Heart left ventricle (tissue), 16 donors: ENCODE results near the gene COQ8A. TPM values are rescaled to one million over a fixed set of nuclear protein-coding genes. Genes with fewer than 3 reads are reported as not detected.

ENCODE experiments used
- ATAC-seq, 4 donors: fragments of 200-7000 bp; cut with Tn5 transposase; one replicate each; pipeline ENCODE4 v1.9.1; 2020 to 2022; ENCODE audit warnings: moderate library complexity in 4 of 4, mild to moderate bottlenecking in 3 of 4, moderate number of reproducible peaks in 1 of 4
- DNase-seq, 5 donors: peaks; one replicate each; pipeline ENCODE4 v3.0.0-alpha.2; 2020
- H3K27ac ChIP-seq, 12 donors: fragments of 200-600 bp; sonication (generic) in 4 of 12; one replicate each; pipeline versions ENCODE4 v1.5.0 to v1.8.0; 2016 to 2022; ENCODE audit warnings: mild to moderate bottlenecking in 2 of 12
- H3K27me3 ChIP-seq, 9 donors: fragments of 200-600 bp; sonication (generic) in 2 of 9; one replicate each; pipeline versions ENCODE4 v1.5.1 to v1.8.0; 2016 to 2022; ENCODE audit warnings: mild to moderate bottlenecking in 3 of 9
- H3K36me3 ChIP-seq, 9 donors: fragments of 200-600 bp; sonication (generic) in 2 of 9; one replicate each; pipeline versions ENCODE4 v1.5.0 to v1.8.0; 2018 to 2022; ENCODE audit warnings: mild to moderate bottlenecking in 2 of 9
- H3K4me1 ChIP-seq, 12 donors: fragments of 200-600 bp; sonication (generic) in 4 of 12; one replicate each; pipeline versions ENCODE4 v1.5.0 to v1.8.0; 2016 to 2022; ENCODE audit warnings: mild to moderate bottlenecking in 3 of 12
- H3K4me3 ChIP-seq, 12 donors: fragments of 200-600 bp; sonication (generic) in 4 of 12; one replicate each; pipeline versions ENCODE4 v1.5.0 to v1.8.0; 2017 to 2022; ENCODE audit warnings: mild to moderate bottlenecking in 9 of 12, moderate library complexity in 4 of 12
- H3K9me3 ChIP-seq, 12 donors: fragments of 200-600 bp; sonication (generic) in 4 of 12; one replicate each; pipeline versions ENCODE4 v1.5.0 to v1.8.0; 2016 to 2022; ENCODE audit warnings: mild to moderate bottlenecking in 1 of 12
- POLR2A ChIP-seq, 2 donors: fragments of 450-650 bp; IDR thresholded peaks; one replicate each; pipeline ENCODE4 v1.6.1; 2017; ENCODE audit warnings: antibody characterized with exemption in 2 of 2, mild to moderate bottlenecking in 2 of 2, moderate library complexity in 2 of 2
- WGBS, 4 donors: extraction: QIAGEN DNeasy Blood & Tissue Kit in 2 of 4; methylation state at CpG; one replicate each; pipeline versions ENCODE4 v1.1.5 to v1.1.7; 2013 to 2018; 5-methylcytosine and 5-hydroxymethylcytosine counted together
- intact Hi-C, 10 donors: fragments of 100-400 bp; cut with DNase I; formaldehyde crosslinking; loops; one replicate each; pipeline versions ENCODE4 v1.11.1 to v1.14.2; 2022
- polyA plus RNA-seq, 2 donors: library from polyadenylated mRNA; stranded (reverse); fragments of 200-250 nt; gene quantifications; one replicate each; pipeline ENCODE4 v1.2.3, GENCODE V29; 2013
- total RNA-seq, 9 donors: library from RNA; depleted of rRNA in 2 of 9; stranded (reverse); fragments of >200 nt in 2 of 9; fragmentation: NEBNext Ultra II Directional in 3 of 9; extraction: Animal tissue kit (Norgen Biotek cat#: 25700) in 3 of 9; gene quantifications; one replicate each; pipeline versions ENCODE4 v1.1.0 to v1.2.4, GENCODE V29; 2016 to 2023
- TF ChIP-seq, protein P1 (sequence below), 12 donors: fragments of 200-600 bp; sonication (generic) in 4 of 12; IDR thresholded peaks; one replicate each; pipeline versions ENCODE4 v1.5.0 to v1.8.0; 2018 to 2022; ENCODE audit warnings: antibody characterized with exemption in 12 of 12, mild to moderate bottlenecking in 5 of 12
- donor health status: ischemic (EF 13 %, LVEDD 7.1; RV severe dilation, severe dysfunction).
- donor health status: healthy with polysubstance abuse.
- donor health status: DM: no; HTN: yes; CAD: no.
- donor health status: DM: no; HTN: no; CAD: no.
- donor health status: ischemic (EF 25% LVEDD 6.9; RV normal size, moderate dysfunction).
- donor health status: ischemic (EF 25% LVEDD 5.7; RV mildly dilated, moderate dysfunction).
- donor health status: healthy.
- donor health status: DM: yes; HTN: yes; CAD: no.
- donor health status: ischemic (EF 35%, LVEDD 5.7; RV mildly dilated, moderate dysfunction).
- donor health status: nonischemic (EF 11% LVEDD 7.7; RV severe dilation, severe dysfunction).
- donor health status: DM: yes; HTN: yes; CAD: no.
- donor health status: PGD.
- donor health status: ischemic (EF 29% LVEDD 5.4; RV normal size, mild dysfunction).
- donor health status: nonischemic (EF 23%, LVEDD 6.1; RV moderate dilation, normal function).

COQ8A gene
- total and polyA plus RNA-seq, 11 donors = 141 to 915 (median 269) TPM

DNA sequence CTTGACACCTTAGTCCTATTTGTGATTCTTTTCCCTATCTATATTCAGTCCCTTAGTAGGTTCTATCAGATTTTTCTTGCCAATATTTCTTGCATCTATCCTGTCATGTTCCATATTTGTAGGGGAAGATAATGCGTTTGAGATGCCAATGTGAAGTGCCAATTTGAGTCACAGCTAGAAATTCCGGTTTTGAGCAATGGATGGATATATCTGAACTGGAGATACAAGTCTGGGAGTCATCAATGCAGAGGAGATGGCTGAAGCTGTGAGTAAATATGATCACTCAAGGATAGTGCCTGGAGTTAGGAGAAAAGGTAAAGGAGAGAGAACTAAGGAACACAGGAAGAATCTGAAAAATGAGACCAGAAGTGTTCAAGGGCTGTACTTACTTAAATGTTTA lies 93.8 kb downstream of the COQ8A start:
- intact Hi-C loops = no loop called here
- no peak for ATAC-seq
- no peaks in the 10 kb centered on the region for H3K9me3 ChIP-seq
- WGBS, 4 donors = 73 to 98% (median 84%) methylated on average over 2 of the region's 2 CpGs
- no peaks in the 10 kb centered on the region for H3K27me3 ChIP-seq
- no peak for DNase-seq
- H3K36me3 ChIP-seq = peaks cover 0 to 91% (median 43%) of the 10 kb centered on the region in 9 donors
- H3K4me3 ChIP-seq = no peak overlapping the region
- H3K27ac ChIP-seq = no peak overlapping the region
- no peak for TF ChIP-seq POLR2A (IDR thresholded peaks at IDR 0.05)
- TF ChIP-seq, protein P1, sequence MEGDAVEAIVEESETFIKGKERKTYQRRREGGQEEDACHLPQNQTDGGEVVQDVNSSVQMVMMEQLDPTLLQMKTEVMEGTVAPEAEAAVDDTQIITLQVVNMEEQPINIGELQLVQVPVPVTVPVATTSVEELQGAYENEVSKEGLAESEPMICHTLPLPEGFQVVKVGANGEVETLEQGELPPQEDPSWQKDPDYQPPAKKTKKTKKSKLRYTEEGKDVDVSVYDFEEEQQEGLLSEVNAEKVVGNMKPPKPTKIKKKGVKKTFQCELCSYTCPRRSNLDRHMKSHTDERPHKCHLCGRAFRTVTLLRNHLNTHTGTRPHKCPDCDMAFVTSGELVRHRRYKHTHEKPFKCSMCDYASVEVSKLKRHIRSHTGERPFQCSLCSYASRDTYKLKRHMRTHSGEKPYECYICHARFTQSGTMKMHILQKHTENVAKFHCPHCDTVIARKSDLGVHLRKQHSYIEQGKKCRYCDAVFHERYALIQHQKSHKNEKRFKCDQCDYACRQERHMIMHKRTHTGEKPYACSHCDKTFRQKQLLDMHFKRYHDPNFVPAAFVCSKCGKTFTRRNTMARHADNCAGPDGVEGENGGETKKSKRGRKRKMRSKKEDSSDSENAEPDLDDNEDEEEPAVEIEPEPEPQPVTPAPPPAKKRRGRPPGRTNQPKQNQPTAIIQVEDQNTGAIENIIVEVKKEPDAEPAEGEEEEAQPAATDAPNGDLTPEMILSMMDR (IDR thresholded peaks at IDR 0.05) = no peak
- peaks cover 0 to 3% (median 0%) of the 10 kb centered on the region in 12 donors for H3K4me1 ChIP-seq

DNA sequence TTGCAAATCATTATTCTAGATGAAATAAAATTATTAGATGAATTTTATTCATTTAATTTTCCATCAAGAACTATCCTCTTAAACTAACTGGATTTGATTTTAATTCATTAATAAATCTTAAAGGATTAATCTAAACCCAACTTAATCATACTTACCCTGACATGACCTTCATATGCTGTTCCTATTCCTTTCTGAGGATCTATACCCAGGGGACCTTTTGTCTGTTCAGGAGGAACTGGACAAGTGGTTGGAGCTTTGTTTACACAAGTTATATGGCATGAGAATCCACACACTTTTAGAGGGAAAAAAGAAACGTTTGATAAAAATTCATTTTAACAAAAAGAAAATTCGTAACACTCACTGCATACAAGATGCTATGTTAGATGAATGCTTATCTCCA lies 95.2 kb downstream of the COQ8A start:
- Histone ChIP-seq H3K27ac (no peak overlapping the region), H3K4me1 (peaks cover 0 to 3% (median 0%) of the 10 kb centered on the region in 12 donors), H3K4me3 (no peak overlapping the region), H3K36me3 (peaks cover 0 to 91% (median 45%) of the 10 kb centered on the region in 9 donors), H3K27me3 (no peaks in the 10 kb centered on the region), H3K9me3 (no peaks in the 10 kb centered on the region)
- no peak for ATAC-seq
- 43 to 78% (median 56%) methylated on average over 2 of the region's 2 CpGs for WGBS, 4 donors
- intact Hi-C loops = no loop called here
- no peak for DNase-seq
- TF ChIP-seq, protein P1 (IDR thresholded peaks at IDR 0.05) = no peak
- TF ChIP-seq POLR2A (IDR thresholded peaks at IDR 0.05) = no peak

DNA sequence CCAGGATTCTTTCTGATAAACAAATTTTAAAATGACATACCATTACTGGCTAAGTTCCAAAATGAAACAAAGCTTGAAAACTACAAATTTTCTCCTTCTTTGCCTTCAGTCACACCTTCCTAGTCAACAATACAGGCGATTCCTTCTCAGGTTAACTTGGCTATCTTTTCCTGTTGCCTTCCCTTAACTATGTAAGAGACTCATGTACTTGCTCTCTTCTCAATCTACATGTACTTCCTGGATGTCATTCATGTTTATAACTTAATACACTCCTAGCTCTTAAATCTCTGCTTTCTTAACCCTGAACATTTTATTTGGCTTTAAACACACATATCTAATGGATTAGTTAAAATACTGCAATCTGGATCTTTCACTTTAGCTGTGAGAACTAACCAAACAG lies 97.0 kb downstream of the COQ8A start:
- WGBS, 4 donors = 81 to 85% (median 83%) methylated on average over 1 of the region's 1 CpG
- H3K4me1 ChIP-seq = peaks cover 0 to 3% (median 0%) of the 10 kb centered on the region in 12 donors
- intact Hi-C loops = no loop called here
- ATAC-seq (no peak), DNase-seq (no peak)
- TF ChIP-seq, protein P1 (IDR thresholded peaks at IDR 0.05) = no peak
- TF ChIP-seq POLR2A (IDR thresholded peaks at IDR 0.05) = no peak
- H3K27me3 ChIP-seq = no peaks in the 10 kb centered on the region
- no peak overlapping the region for H3K27ac ChIP-seq
- H3K9me3 ChIP-seq = no peaks in the 10 kb centered on the region
- no peak overlapping the region for H3K4me3 ChIP-seq
- H3K36me3 ChIP-seq = peaks cover 0 to 88% (median 33%) of the 10 kb centered on the region in 9 donors

Other genes starting within 250 kb of the COQ8A start
- gene ITPKB, start 201.0 kb upstream of the COQ8A start, total RNA-seq = 10 to 100 TPM; 11.2 to 33.7 (median 17.8) TPM
- gene ITPKB, start 201.0 kb upstream of the COQ8A start, polyA plus RNA-seq = 10 to 100 TPM in 1 of 2 donors, 1 to 10 TPM in 1; 6.2 to 11.9 TPM
- gene PSEN2, start 69.7 kb upstream of the COQ8A start, total RNA-seq = 10 to 100 TPM; 17.2 to 30.9 (median 21.7) TPM
- gene PSEN2, start 69.7 kb upstream of the COQ8A start, polyA plus RNA-seq = 10 to 100 TPM; 12.3 to 18.3 TPM